LNCaP clone FGC (cell line): Measurements from ENCODE around the gene TDRD9.
A peak's percentile ranks its signal among the peaks of the same experiment; 100 is the strongest.

Source experiments
- DNase-seq: peaks from one replicate; pipeline ENCODE4 v3.0.0-alpha.2; 2011; ENCODE audit warnings: low read depth
- H3K4me3 ChIP-seq: 2 replicates; pipeline ENCODE4 v1.5.1; 2011; ENCODE audit warnings: mild to moderate bottlenecking, low read depth, low read length, control low read depth
- CTCF ChIP-seq: IDR thresholded peaks from 2 replicates; pipeline ENCODE4 v1.5.1; 2012; ENCODE audit warnings: mild to moderate bottlenecking; ENCODE audit not compliant: control insufficient read depth, insufficient read depth; ENCODE audit errors: extremely low read depth

TDRD9 gene

GRCh38 chr14:103899833-103900232 is 28.4 kb upstream of the TDRD9 start:
- DNase-seq, result no peak
- no peak overlapping the region for H3K4me3 ChIP-seq
- no peak for TF ChIP-seq CTCF

- DNase-seq, result no peak
- TF ChIP-seq CTCF, result no peak
These were observed 23.7 kb upstream of the TDRD9 start for GRCh38 chr14:103904493-103905107.

GRCh38 chr14:103905842-103906456 is 22.3 kb upstream of the TDRD9 start:
- DNase-seq, result no peak
- no peak for TF ChIP-seq CTCF
- no peak overlapping the region for H3K4me3 ChIP-seq

More at GRCh38 chr14:103904493-103905107, 23.7 kb upstream of the TDRD9 start:
- H3K4me3 ChIP-seq, result no peak overlapping the region

- H3K4me3 ChIP-seq, result no peak overlapping the region
- TF ChIP-seq CTCF, result no peak
- DNase-seq, result no peak
These were observed 19.7 kb upstream of the TDRD9 start for GRCh38 chr14:103908580-103908979.

GRCh38 chr14:103909531-103910261 is 18.6 kb upstream of the TDRD9 start:
- no peak overlapping the region for H3K4me3 ChIP-seq
- TF ChIP-seq CTCF, result no peak
- DNase-seq, result no peak

- no peak overlapping the region for H3K4me3 ChIP-seq
- DNase-seq, result peak; percentile 92
- TF ChIP-seq CTCF, result peak; percentile 91
These were observed 17.9 kb upstream of the TDRD9 start for GRCh38 chr14:103910262-103910935.
